Endodermal cell (in vitro differentiated cells): ENCODE results near the gene PRSS35. TPM values are rescaled to one million over a fixed set of nuclear protein-coding genes. Genes with fewer than 3 reads are reported as not detected.

Experiments
- DNase-seq: peaks from one replicate; pipeline ENCODE4 v3.0.0-alpha.2; 2017
- H3K27ac ChIP-seq: 2 replicates; pipeline ENCODE4 v1.5.1; 2013; ENCODE audit warnings: mild to moderate bottlenecking, low read depth, low read length, moderate library complexity
- H3K27me3 ChIP-seq: 2 replicates; pipeline ENCODE4 v1.6.1; 2013; ENCODE audit warnings: mild to moderate bottlenecking, low read length, moderate library complexity; ENCODE audit not compliant: insufficient read depth, control insufficient read depth, poor library complexity, severe bottlenecking
- H3K36me3 ChIP-seq: 2 replicates; pipeline ENCODE4 v1.7.0; 2013; ENCODE audit warnings: mild to moderate bottlenecking, low read length, moderate library complexity; ENCODE audit not compliant: control insufficient read depth, insufficient read depth
- H3K4me1 ChIP-seq: one replicate; pipeline ENCODE4 v1.7.0; 2013; ENCODE audit warnings: low read length; ENCODE audit not compliant: control insufficient read depth, insufficient read depth
- H3K4me3 ChIP-seq: 2 replicates; pipeline ENCODE4 v1.5.1; 2013; ENCODE audit warnings: mild to moderate bottlenecking, low read length, moderate library complexity
- H3K9ac ChIP-seq: 2 replicates; pipeline ENCODE4 v1.6.1; 2013; ENCODE audit warnings: mild to moderate bottlenecking, low read length, moderate library complexity; ENCODE audit not compliant: poor library complexity, severe bottlenecking; ENCODE audit errors: extremely low read depth
- H3K9me3 ChIP-seq: 2 replicates; pipeline ENCODE4 v1.6.1; 2013; ENCODE audit warnings: mild to moderate bottlenecking, low read length, moderate library complexity; ENCODE audit not compliant: control insufficient read depth
- H3K27ac Mint-ChIP-seq: 2 replicates; pipeline ENCODE4 v1.8.0; 2020; ENCODE audit warnings: mixed read lengths
- H3K27me3 Mint-ChIP-seq: 2 replicates; pipeline ENCODE4 v1.8.0; 2021; ENCODE audit warnings: mild to moderate bottlenecking, mixed read lengths; ENCODE audit not compliant: insufficient read depth
- H3K36me3 Mint-ChIP-seq: 2 replicates; pipeline ENCODE4 v1.8.0; 2020; ENCODE audit warnings: low read depth, mixed read lengths
- H3K4me1 Mint-ChIP-seq: 2 replicates; pipeline ENCODE4 v1.8.0; 2020; ENCODE audit warnings: mixed read lengths
- H3K4me3 Mint-ChIP-seq: 2 replicates; pipeline ENCODE4 v1.8.0; 2020; ENCODE audit warnings: mild to moderate bottlenecking, moderate library complexity, mixed read lengths
- H3K9me3 Mint-ChIP-seq: 2 replicates; pipeline ENCODE4 v1.8.0; 2020; ENCODE audit warnings: mild to moderate bottlenecking, mixed read lengths
- CTCF ChIP-seq: fragments of 200-600 bp; sonication (generic); conservative IDR thresholded peaks from 2 replicates; pipeline ENCODE4 v1.5.0; 2021; ENCODE audit warnings: antibody characterized with exemption, mild to moderate bottlenecking
- WGBS, 2 experiments: methylation state at CpG; one replicate each; pipeline versions ENCODE4 v1.1.5 to v1.1.7; 2013; ENCODE audit warnings: missing lambda C conversion rate in 2 of 2, mixed read lengths in 1 of 2; ENCODE audit not compliant: insufficient coverage in 1 of 2, insufficient read length in 1 of 2; 5-methylcytosine and 5-hydroxymethylcytosine counted together
- total RNA-seq, 2 donors: library from RNA; stranded (reverse); fragmentation: NEBNext Ultra II Directional in 1 of 2; extraction: Animal tissue kit (Norgen Biotek cat#: 25700) in 1 of 2; gene quantifications; 2 replicates in 1 of 2; 3 replicates in 1 of 2; pipeline ENCODE4 v1.2.1, GENCODE V29; 2021

PRSS35 gene
- total RNA-seq, 2 donors from 2014 or later: 2.1 to 3.8 TPM

GRCh38 chr6:83470001-83470400, 42.3 kb upstream of the PRSS35 start:
- WGBS, 2 experiments: 91 to 93% methylated on average over 1 to 4 of the region's 4 CpGs
- no peak overlapping the region for H3K4me3 Mint-ChIP-seq

GRCh38 chr6:83470587-83470986, 41.7 kb upstream of the PRSS35 start:
- Histone ChIP-seq H3K9me3 (no peaks in the 10 kb centered on the region), H3K9ac (no peak overlapping the region), H3K4me1 (no peaks in the 10 kb centered on the region), H3K27me3 (no peaks in the 10 kb centered on the region), H3K36me3 (no peaks in the 10 kb centered on the region), H3K27ac (no peak overlapping the region), H3K4me3 (no peak overlapping the region)
- no peaks in the 10 kb centered on the region for H3K4me1 Mint-ChIP-seq
- no peak for TF ChIP-seq CTCF
- no peaks in the 10 kb centered on the region for H3K9me3 Mint-ChIP-seq
- 88 to 93% methylated on average over 3 of the region's 3 CpGs for WGBS, 2 experiments
- peaks cover 1% of the 10 kb centered on the region for H3K27me3 Mint-ChIP-seq
- no peaks in the 10 kb centered on the region for H3K36me3 Mint-ChIP-seq
- DNase-seq: no peak
- no peak overlapping the region for H3K4me3 Mint-ChIP-seq
- H3K27ac Mint-ChIP-seq: no peak overlapping the region

More at GRCh38 chr6:83470001-83470400, 42.3 kb upstream of the PRSS35 start:
- TF ChIP-seq CTCF: no peak
- Histone ChIP-seq H3K4me1 (no peaks in the 10 kb centered on the region), H3K27ac (no peak overlapping the region), H3K9ac (no peak overlapping the region), H3K4me3 (no peak overlapping the region), H3K36me3 (no peaks in the 10 kb centered on the region), H3K9me3 (no peaks in the 10 kb centered on the region), H3K27me3 (no peaks in the 10 kb centered on the region)
- DNase-seq: no peak
- Mint-ChIP-seq H3K27ac (no peak overlapping the region), H3K4me1 (no peaks in the 10 kb centered on the region), H3K36me3 (no peaks in the 10 kb centered on the region), H3K27me3 (peaks cover 1% of the 10 kb centered on the region), H3K9me3 (no peaks in the 10 kb centered on the region)

- Histone ChIP-seq H3K36me3 (no peaks in the 10 kb centered on the region), H3K9me3 (no peaks in the 10 kb centered on the region), H3K27ac (no peak overlapping the region), H3K4me1 (no peaks in the 10 kb centered on the region), H3K9ac (no peak overlapping the region), H3K4me3 (no peak overlapping the region), H3K27me3 (no peaks in the 10 kb centered on the region)
- Mint-ChIP-seq H3K9me3 (no peaks in the 10 kb centered on the region), H3K36me3 (no peaks in the 10 kb centered on the region), H3K4me1 (no peaks in the 10 kb centered on the region), H3K4me3 (no peak overlapping the region), H3K27me3 (no peaks in the 10 kb centered on the region), H3K27ac (no peak overlapping the region)
- DNase-seq: no peak
- 89 to 90% methylated on average over 2 of the region's 2 CpGs for WGBS, 2 experiments
- no peak for TF ChIP-seq CTCF
Observed at GRCh38 chr6:83472767-83473166, 39.6 kb upstream of the PRSS35 start.
